Measurements from ENCODE around the gene PTMS.

DNA sequence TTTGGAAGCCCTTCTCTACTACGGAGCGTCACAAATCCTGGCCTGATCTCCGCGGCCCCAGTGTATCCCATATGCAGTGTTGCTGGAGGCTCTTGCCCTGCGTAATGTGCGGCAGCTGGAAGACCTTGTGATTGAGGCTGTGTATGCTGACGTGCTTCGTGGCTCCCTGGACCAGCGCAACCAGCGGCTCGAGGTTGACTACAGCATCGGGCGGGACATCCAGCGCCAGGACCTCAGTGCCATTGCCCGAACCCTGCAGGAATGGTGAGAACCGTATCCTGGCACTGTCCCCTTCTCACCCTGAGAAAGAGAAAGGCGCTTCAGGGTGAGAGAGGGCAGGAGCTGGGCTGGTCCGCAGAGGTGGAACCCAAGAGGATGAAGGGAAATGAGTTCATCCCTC, 37.0 kb upstream of the PTMS start:
- TF ChIP-seq EZH2 (IDR thresholded peaks at IDR 0.05) (no peak), EZH2phosphoT487 (IDR thresholded peaks at IDR 0.05) (no peak)
- TF ChIP-seq, protein P1, sequence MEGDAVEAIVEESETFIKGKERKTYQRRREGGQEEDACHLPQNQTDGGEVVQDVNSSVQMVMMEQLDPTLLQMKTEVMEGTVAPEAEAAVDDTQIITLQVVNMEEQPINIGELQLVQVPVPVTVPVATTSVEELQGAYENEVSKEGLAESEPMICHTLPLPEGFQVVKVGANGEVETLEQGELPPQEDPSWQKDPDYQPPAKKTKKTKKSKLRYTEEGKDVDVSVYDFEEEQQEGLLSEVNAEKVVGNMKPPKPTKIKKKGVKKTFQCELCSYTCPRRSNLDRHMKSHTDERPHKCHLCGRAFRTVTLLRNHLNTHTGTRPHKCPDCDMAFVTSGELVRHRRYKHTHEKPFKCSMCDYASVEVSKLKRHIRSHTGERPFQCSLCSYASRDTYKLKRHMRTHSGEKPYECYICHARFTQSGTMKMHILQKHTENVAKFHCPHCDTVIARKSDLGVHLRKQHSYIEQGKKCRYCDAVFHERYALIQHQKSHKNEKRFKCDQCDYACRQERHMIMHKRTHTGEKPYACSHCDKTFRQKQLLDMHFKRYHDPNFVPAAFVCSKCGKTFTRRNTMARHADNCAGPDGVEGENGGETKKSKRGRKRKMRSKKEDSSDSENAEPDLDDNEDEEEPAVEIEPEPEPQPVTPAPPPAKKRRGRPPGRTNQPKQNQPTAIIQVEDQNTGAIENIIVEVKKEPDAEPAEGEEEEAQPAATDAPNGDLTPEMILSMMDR (IDR thresholded peaks at IDR 0.05): no peak

Measured in neural progenitor cell (in vitro differentiated cells).